Measurements from ENCODE around the gene CATSPERB.

- TF ChIP-seq, protein P1, sequence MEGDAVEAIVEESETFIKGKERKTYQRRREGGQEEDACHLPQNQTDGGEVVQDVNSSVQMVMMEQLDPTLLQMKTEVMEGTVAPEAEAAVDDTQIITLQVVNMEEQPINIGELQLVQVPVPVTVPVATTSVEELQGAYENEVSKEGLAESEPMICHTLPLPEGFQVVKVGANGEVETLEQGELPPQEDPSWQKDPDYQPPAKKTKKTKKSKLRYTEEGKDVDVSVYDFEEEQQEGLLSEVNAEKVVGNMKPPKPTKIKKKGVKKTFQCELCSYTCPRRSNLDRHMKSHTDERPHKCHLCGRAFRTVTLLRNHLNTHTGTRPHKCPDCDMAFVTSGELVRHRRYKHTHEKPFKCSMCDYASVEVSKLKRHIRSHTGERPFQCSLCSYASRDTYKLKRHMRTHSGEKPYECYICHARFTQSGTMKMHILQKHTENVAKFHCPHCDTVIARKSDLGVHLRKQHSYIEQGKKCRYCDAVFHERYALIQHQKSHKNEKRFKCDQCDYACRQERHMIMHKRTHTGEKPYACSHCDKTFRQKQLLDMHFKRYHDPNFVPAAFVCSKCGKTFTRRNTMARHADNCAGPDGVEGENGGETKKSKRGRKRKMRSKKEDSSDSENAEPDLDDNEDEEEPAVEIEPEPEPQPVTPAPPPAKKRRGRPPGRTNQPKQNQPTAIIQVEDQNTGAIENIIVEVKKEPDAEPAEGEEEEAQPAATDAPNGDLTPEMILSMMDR (IDR thresholded peaks at IDR 0.05) = no peak
- peak; percentile 67 for TF ChIP-seq POLR2AphosphoS5 (IDR thresholded peaks at IDR 0.05)
Observed at GRCh38 chr14:91755570-91756295, 23.8 kb upstream of the CATSPERB start.
